Stomach (tissue), 9 donors: ENCODE measurements around the gene THSD4. TPM values are rescaled to one million over a fixed set of nuclear protein-coding genes. Genes with fewer than 3 reads are reported as not detected.

Source experiments
- DNase-seq, 2 donors: peaks; one replicate each; pipeline versions ENCODE4 v3.0.0 to v3.0.0-alpha.2; 2013 to 2019
- H3K27ac ChIP-seq, 5 donors: fragments of 200-600 bp in 4 of 5; sonication (generic) in 4 of 5; one replicate each; pipeline ENCODE4 v1.5.1; 2013 to 2019; ENCODE audit warnings: mild to moderate bottlenecking in 1 of 5, moderate library complexity in 1 of 5
- H3K27me3 ChIP-seq, 3 donors: fragments of 200-600 bp; sonication (generic); one replicate each; pipeline ENCODE4 v1.5.1; 2017 to 2019; ENCODE audit warnings: mixed run types in 1 of 3
- H3K36me3 ChIP-seq, 4 donors: fragments of 200-600 bp; sonication (generic); 1 replicate in 3 of 4; 2 replicates in 1 of 4; pipeline ENCODE4 v1.5.1; 2016 to 2019
- H3K4me1 ChIP-seq, 4 donors: fragments of 200-600 bp; sonication (generic); one replicate each; pipeline ENCODE4 v1.5.1; 2016 to 2019
- H3K4me3 ChIP-seq, 4 donors: fragments of 200-600 bp; sonication (generic) in 3 of 4; one replicate each; pipeline ENCODE4 v1.5.1; 2016 to 2019; ENCODE audit warnings: mild to moderate bottlenecking in 1 of 4
- H3K9me3 ChIP-seq, 4 donors: fragments of 200-600 bp; sonication (generic); one replicate each; pipeline ENCODE4 v1.5.1; 2016 to 2019
- CTCF ChIP-seq, 7 experiments: fragments of 450-650 bp in 4 of 7; fragments of 200-600 bp in 3 of 7; sonication (generic) in 3 of 7; IDR thresholded peaks; one replicate each; pipeline ENCODE4 v1.5.1; 2016 to 2019; ENCODE audit warnings: antibody characterized with exemption in 7 of 7, control low read depth in 2 of 7, mild to moderate bottlenecking in 1 of 7
- EP300 ChIP-seq: sonication (generic); formaldehyde crosslinking; IDR thresholded peaks from one replicate; pipeline ENCODE4 v1.6.1; 2017; ENCODE audit warnings: antibody characterized with exemption
- POLR2A ChIP-seq, 4 donors: fragments of 450-650 bp; IDR thresholded peaks; one replicate each; pipeline ENCODE4 v1.6.1; 2016; ENCODE audit warnings: antibody characterized with exemption in 4 of 4, control low read depth in 2 of 4, mild to moderate bottlenecking in 1 of 4, moderate library complexity in 1 of 4
- POLR2AphosphoS5 ChIP-seq, 3 donors: sonication (generic); formaldehyde crosslinking; IDR thresholded peaks; one replicate each; pipeline ENCODE4 v1.6.1; 2016; ENCODE audit warnings: antibody characterized with exemption in 3 of 3
- WGBS, 5 donors: extraction: QIAGEN DNeasy Blood & Tissue Kit in 3 of 5; methylation state at CpG; one replicate each; pipeline versions ENCODE4 v1.1.5 to v1.1.7; 2013 to 2018; 5-methylcytosine and 5-hydroxymethylcytosine counted together
- intact Hi-C: fragments of 100-400 bp; cut with DNase I; formaldehyde crosslinking; loops from one replicate; pipeline ENCODE4 v1.15.1; 2023; ENCODE audit warnings: low total_unique reads
- polyA plus RNA-seq, 3 donors: library from polyadenylated mRNA; stranded (reverse); fragments of 200-250 nt; gene quantifications; one replicate each; pipeline ENCODE4 v1.2.3, GENCODE V29; 2013
- total RNA-seq, 5 donors: library from RNA; depleted of rRNA; stranded (reverse); fragments of >200 nt; gene quantifications; one replicate each; pipeline versions ENCODE4 v1.1.0 to v1.2.3, GENCODE V29; 2014 to 2016
- donor health status: healthy with polysubstance abuse.
- donor health status: Bipolar disorder and iron deficiency.
- donor health status: healthy.

THSD4 gene
- total and polyA plus RNA-seq, 8 donors, result 1.8 to 79.4 (median 22.0) TPM

GRCh38 chr15:71142780-71143179, 27.5 kb downstream of the THSD4 start:
- Histone ChIP-seq H3K27ac (no peak overlapping the region), H3K4me3 (no peak overlapping the region), H3K36me3 (no peaks in the 10 kb centered on the region), H3K4me1 (peaks cover 0 to 58% (median 20%) of the 10 kb centered on the region in 4 donors), H3K9me3 (no peaks in the 10 kb centered on the region), H3K27me3 (no peaks in the 10 kb centered on the region)
- 84 to 92% (median 87%) methylated on average over 3 of the region's 3 CpGs for WGBS, 5 donors
- intact Hi-C loops, result no loop called here
- no peak for TF ChIP-seq POLR2A (IDR thresholded peaks at IDR 0.05)
- TF ChIP-seq POLR2AphosphoS5 (IDR thresholded peaks at IDR 0.05), result no peak
- no peak for TF ChIP-seq CTCF (IDR thresholded peaks at IDR 0.05)
- TF ChIP-seq EP300, result no peak
- DNase-seq, result no peak

- intact Hi-C loops, result no loop called here
- DNase-seq, result no peak
- Histone ChIP-seq H3K27me3 (no peaks in the 10 kb centered on the region), H3K4me3 (no peak overlapping the region), H3K36me3 (no peaks in the 10 kb centered on the region), H3K9me3 (no peaks in the 10 kb centered on the region), H3K27ac (no peak overlapping the region), H3K4me1 (peaks cover 0 to 59% (median 23%) of the 10 kb centered on the region in 4 donors)
- WGBS, 5 donors, result 79 to 83% (median 81%) methylated on average over 10 of the region's 10 CpGs
- TF ChIP-seq POLR2AphosphoS5 (IDR thresholded peaks at IDR 0.05), result no peak
- no peak for TF ChIP-seq POLR2A (IDR thresholded peaks at IDR 0.05)
- TF ChIP-seq EP300, result no peak
- TF ChIP-seq CTCF (IDR thresholded peaks at IDR 0.05), result no peak
These were observed 28.4 kb downstream of the THSD4 start for GRCh38 chr15:71143373-71144310.

- H3K27ac ChIP-seq, result peak overlapping the region; percentile 36 to 81 (median 55)
- intact Hi-C loops, result no loop called here
- H3K4me3 ChIP-seq, result no peak overlapping the region
These were observed 30.4 kb downstream of the THSD4 start for GRCh38 chr15:71145648-71146047.

GRCh38 chr15:71146580-71146982, 31.3 kb downstream of the THSD4 start:
- H3K9me3 ChIP-seq, result no peaks in the 10 kb centered on the region
- TF ChIP-seq CTCF (IDR thresholded peaks at IDR 0.05) (no peak), POLR2AphosphoS5 (IDR thresholded peaks at IDR 0.05) (peak in 2 of 3 donors; percentile 29 to 52)
- DNase-seq, result peak in 1 of 2 donors; percentile 66
- H3K27me3 ChIP-seq, result no peaks in the 10 kb centered on the region
- intact Hi-C loops, result no loop called here
- no peak overlapping the region for H3K4me3 ChIP-seq
- peak overlapping the region; percentile 45 to 81 (median 69) for H3K27ac ChIP-seq
- peaks cover 0 to 75% (median 34%) of the 10 kb centered on the region in 4 donors for H3K4me1 ChIP-seq
- 23 to 66% (median 41%) methylated on average over 4 of the region's 4 CpGs for WGBS, 5 donors
- no peaks in the 10 kb centered on the region for H3K36me3 ChIP-seq

More at GRCh38 chr15:71145648-71146047, 30.4 kb downstream of the THSD4 start:
- Histone ChIP-seq H3K4me1 (peaks cover 0 to 66% (median 25%) of the 10 kb centered on the region in 4 donors), H3K27me3 (no peaks in the 10 kb centered on the region), H3K36me3 (no peaks in the 10 kb centered on the region), H3K9me3 (no peaks in the 10 kb centered on the region)
- TF ChIP-seq POLR2A (IDR thresholded peaks at IDR 0.05) (no peak), EP300 (no peak), CTCF (IDR thresholded peaks at IDR 0.05) (no peak)
- whole genome bisulfite sequencing, 5 donors, result 74 to 78% (median 75%) methylated on average over 2 of the region's 2 CpGs
- no peak for DNase-seq
